Measurements from ENCODE around the gene SLC2A4. TPM values are rescaled to one million over a fixed set of nuclear protein-coding genes. Genes with fewer than 3 reads are reported as not detected.
"Not testable (repeated sequence)": the region's sequence is repeated elsewhere in the genome, so short reads cannot be mapped to it uniquely, and the experiment has no call there.

Gene SLC2A4
- total and polyA plus RNA-seq, 2 donors from 2014 or later = 2.8 to 4.2 TPM

DNA sequence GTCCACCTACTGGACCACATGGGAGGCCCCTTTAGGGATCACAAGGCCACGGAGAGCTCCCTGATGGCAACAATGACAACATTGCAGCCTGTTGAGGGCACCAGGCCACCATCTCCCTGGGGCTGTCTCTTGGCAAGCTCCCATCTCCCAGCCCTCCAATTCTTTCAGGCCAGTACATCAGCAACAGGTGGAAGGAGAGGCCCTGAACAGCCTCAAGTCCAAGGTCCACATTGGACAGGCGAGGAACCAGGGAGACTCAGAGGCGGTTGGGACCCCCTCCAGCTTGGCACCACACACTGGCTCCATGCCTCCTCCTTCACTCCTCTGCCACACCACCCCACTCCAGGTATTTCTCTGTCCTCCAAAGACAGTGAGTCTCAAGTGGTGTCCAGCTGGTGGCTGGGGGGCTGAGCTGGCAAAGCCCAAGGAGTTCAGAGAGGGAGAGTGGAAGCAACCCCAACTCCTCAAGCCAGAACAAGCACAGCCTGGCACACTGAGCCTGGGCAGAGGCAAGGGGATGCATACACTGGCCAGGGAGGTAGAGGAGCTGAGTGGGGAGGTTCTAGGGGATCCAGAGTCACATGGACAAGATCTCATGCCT lies 53.5 kb downstream of the SLC2A4 start:
- DNase-seq (no peak), FAIRE-seq (no peak)
- H3K9me3 ChIP-seq (ENCODE audit: control insufficient read depth in 2 of 3, insufficient read depth in 1 of 3, low read length in 3 of 3) = no peaks in the 10 kb centered on the region
- TF ChIP-seq CTCF (IDR thresholded peaks at IDR 0.05; ENCODE audit: borderline replicate concordance, extremely low read depth, insufficient read depth) = no peak
- no peak overlapping the region for H3K27ac ChIP-seq (ENCODE audit: low read depth in 2 of 2, low read length in 2 of 2)
- H3K4me3 ChIP-seq (ENCODE audit: low read length in 3 of 3) = no peak overlapping the region
- H3K36me3 ChIP-seq (ENCODE audit: control insufficient read depth in 2 of 3, insufficient read depth in 3 of 3, low read length in 3 of 3) = no peaks in the 10 kb centered on the region
- intact Hi-C loops (cut with DNase I) = no loop called here
- peaks cover 0 to 5% (median 0%) of the 10 kb centered on the region in 3 donors for H3K4me1 ChIP-seq (ENCODE audit: control insufficient read depth in 2 of 3, insufficient read depth in 2 of 3, low read depth in 1 of 3, low read length in 3 of 3)
- no peaks in the 10 kb centered on the region for H3K27me3 ChIP-seq (ENCODE audit: control insufficient read depth, insufficient read depth, low read length)
- H3K9ac ChIP-seq (ENCODE audit: low read length in 3 of 3) = no peak overlapping the region

DNA sequence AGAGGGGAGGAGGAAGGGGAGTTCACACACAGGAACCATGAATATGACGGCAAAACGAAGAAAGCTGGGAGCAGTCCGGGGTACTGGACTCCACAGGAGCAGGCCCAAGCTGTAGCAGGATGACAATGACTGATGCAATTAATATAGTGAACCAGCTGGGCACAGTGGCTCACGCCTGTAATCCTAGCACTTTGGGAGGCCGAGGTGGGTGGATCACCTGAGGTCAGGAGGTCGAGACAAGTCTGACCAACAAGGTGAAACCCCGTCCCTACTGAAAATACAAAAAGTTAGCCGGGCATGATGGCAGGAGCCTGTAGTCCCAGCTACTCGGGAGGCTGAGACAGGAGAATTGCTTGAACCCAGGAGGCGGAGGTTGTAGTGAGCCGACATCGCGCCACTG lies 54.2 kb downstream of the SLC2A4 start:
- H3K4me3 ChIP-seq (ENCODE audit: low read length in 3 of 3); DNase-seq; H3K9ac ChIP-seq (ENCODE audit: low read length in 3 of 3); FAIRE-seq; H3K27ac ChIP-seq (ENCODE audit: low read depth in 2 of 2, low read length in 2 of 2); H3K27me3 ChIP-seq (ENCODE audit: control insufficient read depth, insufficient read depth, low read length); H3K36me3 ChIP-seq (ENCODE audit: control insufficient read depth in 2 of 3, insufficient read depth in 3 of 3, low read length in 3 of 3); H3K9me3 ChIP-seq (ENCODE audit: control insufficient read depth in 2 of 3, insufficient read depth in 1 of 3, low read length in 3 of 3); H3K4me1 ChIP-seq (ENCODE audit: control insufficient read depth in 2 of 3, insufficient read depth in 2 of 3, low read depth in 1 of 3, low read length in 3 of 3); intact Hi-C loops (cut with DNase I): not testable (repeated sequence)

DNA sequence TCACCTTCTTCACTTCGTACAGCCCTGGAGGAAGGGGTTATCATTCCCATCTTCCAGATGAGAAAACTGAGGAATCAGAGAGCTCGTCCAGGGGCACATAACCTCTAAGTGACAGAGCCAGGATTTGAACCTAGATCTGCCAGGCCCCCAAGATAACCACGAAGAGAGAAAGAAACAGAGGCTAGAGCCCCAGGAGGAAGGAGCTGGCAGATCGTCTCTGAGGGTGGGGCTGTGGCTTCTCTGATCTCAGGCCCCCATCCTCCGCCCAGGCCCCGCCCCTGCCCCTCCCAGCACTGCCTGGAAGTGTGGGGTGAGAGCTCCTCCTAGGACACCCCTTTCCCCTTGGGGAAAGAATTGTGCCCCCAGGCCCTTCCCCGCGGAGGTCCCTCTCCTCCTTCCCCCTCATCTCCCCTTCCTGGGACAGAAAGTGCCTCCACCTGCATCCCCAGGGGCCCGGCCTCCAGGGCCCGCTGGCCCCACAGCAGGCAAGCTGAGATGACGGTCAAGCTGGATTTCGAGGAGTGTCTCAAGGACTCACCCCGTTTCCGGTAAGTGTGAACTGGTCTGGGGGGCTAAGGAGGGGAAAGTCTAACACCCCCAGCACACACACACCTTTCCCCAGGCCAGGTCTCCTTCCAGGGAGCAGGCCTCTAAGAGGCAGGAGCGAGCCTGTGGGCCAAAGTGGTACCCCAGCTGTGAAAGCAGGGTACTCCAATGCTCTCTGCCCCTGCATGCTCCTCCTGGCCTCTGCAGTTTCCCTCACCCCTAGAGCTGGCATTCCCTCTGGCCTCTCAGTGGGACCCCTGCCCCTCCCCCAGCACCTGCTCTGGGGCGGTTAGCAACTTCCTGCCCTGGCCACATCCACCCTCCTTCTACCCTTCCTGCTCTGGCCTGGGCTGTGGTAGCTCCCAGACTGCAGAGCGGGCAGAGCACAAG lies 55.0 kb downstream of the SLC2A4 start, which contains the start of gene ACAP1:
Gene ACAP1 (plus strand): TSS at position 290 of the 936 bp plus-strand sequence. CDS start 206 bp downstream, at position 496.
- no peaks in the 10 kb centered on the region for H3K36me3 ChIP-seq (ENCODE audit: control insufficient read depth in 2 of 3, insufficient read depth in 3 of 3, low read length in 3 of 3)
- FAIRE-seq = no peak
- H3K4me1 ChIP-seq (ENCODE audit: control insufficient read depth in 2 of 3, insufficient read depth in 2 of 3, low read depth in 1 of 3, low read length in 3 of 3) = no peaks in the 10 kb centered on the region
- no peak within 1 kb of the TSS for H3K27ac ChIP-seq (ENCODE audit: low read depth in 2 of 2, low read length in 2 of 2)
- no peaks in the 10 kb centered on the region for H3K27me3 ChIP-seq (ENCODE audit: control insufficient read depth, insufficient read depth, low read length)
- DNase-seq = peak in 1 of 5 donors; percentile 81
- TF ChIP-seq CTCF (IDR thresholded peaks at IDR 0.05; ENCODE audit: borderline replicate concordance, extremely low read depth, insufficient read depth) = no peak
- H3K9me3 ChIP-seq (ENCODE audit: control insufficient read depth in 2 of 3, insufficient read depth in 1 of 3, low read length in 3 of 3) = no peaks in the 10 kb centered on the region
- H3K9ac ChIP-seq (ENCODE audit: low read length in 3 of 3) = no peak within 1 kb of the TSS
- H3K4me3 ChIP-seq (ENCODE audit: low read length in 3 of 3) = no peak within 1 kb of the TSS
- intact Hi-C loops (cut with DNase I) = no loop called here

DNA sequence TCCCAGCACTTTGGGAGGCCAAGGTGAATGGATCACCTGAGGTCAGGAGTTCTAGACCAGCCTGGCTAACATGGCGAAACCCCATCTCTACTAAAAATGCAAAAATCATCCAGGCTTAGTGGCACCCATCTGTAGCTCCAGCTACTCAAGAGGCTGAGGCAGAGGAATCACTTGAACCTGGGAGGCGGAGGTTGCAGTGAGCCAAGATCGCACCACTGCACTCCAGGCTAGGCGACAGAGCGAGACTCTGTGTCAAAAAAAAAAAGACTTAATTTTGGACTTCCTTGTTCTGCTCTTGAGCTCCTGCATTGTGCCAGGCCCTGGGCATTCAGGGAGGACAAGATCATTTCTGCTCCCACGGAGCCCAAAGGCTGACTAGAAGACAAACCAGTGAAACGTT lies 56.1 kb downstream of the SLC2A4 start:
- FAIRE-seq; H3K9ac ChIP-seq (ENCODE audit: low read length in 3 of 3); H3K4me1 ChIP-seq (ENCODE audit: control insufficient read depth in 2 of 3, insufficient read depth in 2 of 3, low read depth in 1 of 3, low read length in 3 of 3); H3K9me3 ChIP-seq (ENCODE audit: control insufficient read depth in 2 of 3, insufficient read depth in 1 of 3, low read length in 3 of 3); DNase-seq; H3K27me3 ChIP-seq (ENCODE audit: control insufficient read depth, insufficient read depth, low read length); intact Hi-C loops (cut with DNase I); H3K27ac ChIP-seq (ENCODE audit: low read depth in 2 of 2, low read length in 2 of 2); H3K36me3 ChIP-seq (ENCODE audit: control insufficient read depth in 2 of 3, insufficient read depth in 3 of 3, low read length in 3 of 3); H3K4me3 ChIP-seq (ENCODE audit: low read length in 3 of 3): not testable (repeated sequence)

Other genes starting within 250 kb of the SLC2A4 start
Only the 30 nearest of the 33 such genes appear.
- 16.1 TPM for gene CLEC10A, start 201.5 kb upstream of the SLC2A4 start, total RNA-seq
- gene CLEC10A, start 201.5 kb upstream of the SLC2A4 start, polyA plus RNA-seq (ENCODE audit: insufficient read depth, low read depth, low replicate concordance) = 1.5 TPM
- gene ASGR2, start 166.9 kb upstream of the SLC2A4 start, total RNA-seq = 1.2 TPM
- 1.4 TPM for gene ASGR2, start 166.9 kb upstream of the SLC2A4 start, polyA plus RNA-seq (ENCODE audit: insufficient read depth, low read depth, low replicate concordance)
- gene ASGR1, start 102.3 kb upstream of the SLC2A4 start, total RNA-seq = 2.1 TPM
- 1.4 TPM for gene ASGR1, start 102.3 kb upstream of the SLC2A4 start, polyA plus RNA-seq (ENCODE audit: insufficient read depth, low read depth, low replicate concordance)
- gene DLG4, start 61.9 kb upstream of the SLC2A4 start, total RNA-seq = 18.9 TPM
- gene DLG4, start 61.9 kb upstream of the SLC2A4 start, polyA plus RNA-seq (ENCODE audit: insufficient read depth, low read depth, low replicate concordance) = 6.6 TPM
- 689 TPM for gene ACADVL, start 61.8 kb upstream of the SLC2A4 start, total RNA-seq
- gene ACADVL, start 61.8 kb upstream of the SLC2A4 start, polyA plus RNA-seq (ENCODE audit: insufficient read depth, low read depth, low replicate concordance) = 1,202 TPM
- 35.8 TPM for gene DVL2, start 47.2 kb upstream of the SLC2A4 start, total RNA-seq
- gene DVL2, start 47.2 kb upstream of the SLC2A4 start, polyA plus RNA-seq (ENCODE audit: insufficient read depth, low read depth, low replicate concordance) = 18.0 TPM
- gene PHF23, start 42.3 kb upstream of the SLC2A4 start, total RNA-seq = 28.1 TPM
- 48.5 TPM for gene PHF23, start 42.3 kb upstream of the SLC2A4 start, polyA plus RNA-seq (ENCODE audit: insufficient read depth, low read depth, low replicate concordance)
- 477 TPM for gene GABARAP, start 39.3 kb upstream of the SLC2A4 start, total RNA-seq
- 1,483 TPM for gene GABARAP, start 39.3 kb upstream of the SLC2A4 start, polyA plus RNA-seq (ENCODE audit: insufficient read depth, low read depth, low replicate concordance)
- gene CTDNEP1, start 30.0 kb upstream of the SLC2A4 start, total RNA-seq = 113 TPM
- gene CTDNEP1, start 30.0 kb upstream of the SLC2A4 start, polyA plus RNA-seq (ENCODE audit: insufficient read depth, low read depth, low replicate concordance) = 124 TPM
- gene ELP5, start 29.5 kb upstream of the SLC2A4 start, total RNA-seq = 41.9 TPM
- gene ELP5, start 29.5 kb upstream of the SLC2A4 start, polyA plus RNA-seq (ENCODE audit: insufficient read depth, low read depth, low replicate concordance) = 110 TPM
- gene CLDN7, start 19.2 kb upstream of the SLC2A4 start, total RNA-seq = 233 TPM
- 119 TPM for gene CLDN7, start 19.2 kb upstream of the SLC2A4 start, polyA plus RNA-seq (ENCODE audit: insufficient read depth, low read depth, low replicate concordance)
- gene YBX2, start 12.9 kb downstream of the SLC2A4 start, total RNA-seq = 1.3 TPM
- 3.3 TPM for gene YBX2, start 12.9 kb downstream of the SLC2A4 start, polyA plus RNA-seq (ENCODE audit: insufficient read depth, low read depth, low replicate concordance)
- 306 TPM for gene EIF5A, start 25.9 kb downstream of the SLC2A4 start, total RNA-seq
- 434 TPM for gene EIF5A, start 25.9 kb downstream of the SLC2A4 start, polyA plus RNA-seq (ENCODE audit: insufficient read depth, low read depth, low replicate concordance)
- gene GPS2, start 33.6 kb downstream of the SLC2A4 start, total RNA-seq = 67.0 TPM
- 101 TPM for gene GPS2, start 33.6 kb downstream of the SLC2A4 start, polyA plus RNA-seq (ENCODE audit: insufficient read depth, low read depth, low replicate concordance)
- 44.7 TPM for gene NEURL4, start 47.6 kb downstream of the SLC2A4 start, total RNA-seq
- gene NEURL4, start 47.6 kb downstream of the SLC2A4 start, polyA plus RNA-seq (ENCODE audit: insufficient read depth, low read depth, low replicate concordance) = 21.2 TPM
- 26.0 TPM for gene ACAP1, start 54.8 kb downstream of the SLC2A4 start, total RNA-seq
- 9.9 TPM for gene ACAP1, start 54.8 kb downstream of the SLC2A4 start, polyA plus RNA-seq (ENCODE audit: insufficient read depth, low read depth, low replicate concordance)
- 14.4 TPM for gene KCTD11, start 70.4 kb downstream of the SLC2A4 start, total RNA-seq
- gene KCTD11, start 70.4 kb downstream of the SLC2A4 start, polyA plus RNA-seq (ENCODE audit: insufficient read depth, low read depth, low replicate concordance) = 7.2 TPM
- not detected for gene TMEM95, start 73.4 kb downstream of the SLC2A4 start, total RNA-seq
- gene TMEM95, start 73.4 kb downstream of the SLC2A4 start, polyA plus RNA-seq (ENCODE audit: insufficient read depth, low read depth, low replicate concordance) = not detected
- gene TNK1, start 99.4 kb downstream of the SLC2A4 start, total RNA-seq = 9.3 TPM
- 7.6 TPM for gene TNK1, start 99.4 kb downstream of the SLC2A4 start, polyA plus RNA-seq (ENCODE audit: insufficient read depth, low read depth, low replicate concordance)
- 35.0 TPM for gene PLSCR3, start 112.8 kb downstream of the SLC2A4 start, total RNA-seq
- gene PLSCR3, start 112.8 kb downstream of the SLC2A4 start, polyA plus RNA-seq (ENCODE audit: insufficient read depth, low read depth, low replicate concordance) = 26.4 TPM
- 55.8 TPM for gene TMEM256, start 122.4 kb downstream of the SLC2A4 start, total RNA-seq
- gene TMEM256, start 122.4 kb downstream of the SLC2A4 start, polyA plus RNA-seq (ENCODE audit: insufficient read depth, low read depth, low replicate concordance) = 389 TPM
- 23.4 TPM for gene NLGN2, start 126.1 kb downstream of the SLC2A4 start, total RNA-seq
- 7.3 TPM for gene NLGN2, start 126.1 kb downstream of the SLC2A4 start, polyA plus RNA-seq (ENCODE audit: insufficient read depth, low read depth, low replicate concordance)
- not detected for gene SPEM1, start 138.6 kb downstream of the SLC2A4 start, total RNA-seq
- not detected for gene SPEM1, start 138.6 kb downstream of the SLC2A4 start, polyA plus RNA-seq (ENCODE audit: insufficient read depth, low read depth, low replicate concordance)
- gene SPEM2, start 143.9 kb downstream of the SLC2A4 start, total RNA-seq = not detected
- gene SPEM2, start 143.9 kb downstream of the SLC2A4 start, polyA plus RNA-seq (ENCODE audit: insufficient read depth, low read depth, low replicate concordance) = not detected
- not detected for gene SPEM3, start 147.1 kb downstream of the SLC2A4 start, total RNA-seq
- gene SPEM3, start 147.1 kb downstream of the SLC2A4 start, polyA plus RNA-seq (ENCODE audit: insufficient read depth, low read depth, low replicate concordance) = not detected
- 10.0 TPM for gene TMEM102, start 153.7 kb downstream of the SLC2A4 start, total RNA-seq
- 10.0 TPM for gene TMEM102, start 153.7 kb downstream of the SLC2A4 start, polyA plus RNA-seq (ENCODE audit: insufficient read depth, low read depth, low replicate concordance)
- gene FGF11, start 157.8 kb downstream of the SLC2A4 start, total RNA-seq = 1.4 TPM
- 7.7 TPM for gene FGF11, start 157.8 kb downstream of the SLC2A4 start, polyA plus RNA-seq (ENCODE audit: insufficient read depth, low read depth, low replicate concordance)
- gene CHRNB1, start 163.3 kb downstream of the SLC2A4 start, total RNA-seq = 11.9 TPM
- 19.3 TPM for gene CHRNB1, start 163.3 kb downstream of the SLC2A4 start, polyA plus RNA-seq (ENCODE audit: insufficient read depth, low read depth, low replicate concordance)
- gene ZBTB4, start 197.9 kb downstream of the SLC2A4 start, total RNA-seq = 64.8 TPM
- gene ZBTB4, start 197.9 kb downstream of the SLC2A4 start, polyA plus RNA-seq (ENCODE audit: insufficient read depth, low read depth, low replicate concordance) = 23.2 TPM
- not detected for gene SLC35G6, start 199.7 kb downstream of the SLC2A4 start, total RNA-seq
- not detected for gene SLC35G6, start 199.7 kb downstream of the SLC2A4 start, polyA plus RNA-seq (ENCODE audit: insufficient read depth, low read depth, low replicate concordance)

Data from kidney (tissue), 14 donors.